Fibroblast of peridontal ligament (primary cell): ENCODE measurements around the gene DCAF11.

Source experiments
- DNase-seq: peaks from one replicate; pipeline ENCODE4 v3.0.0-alpha.2; 2010; ENCODE audit errors: extremely low read depth

Gene DCAF11

GRCh38 chr14:24114532-24115421, at the start of gene DCAF11, which contains the start of gene NRL:
DCAF11 (plus strand) TSS chr14:24114777; CDS start chr14:24115595, 818 bp downstream.
NRL (minus strand) TSS chr14:24114949; CDS start chr14:24082848, 32,101 bp downstream.
- DNase-seq: peak; percentile 100

- DNase-seq: no peak
These were observed 49.7 kb upstream of the DCAF11 start for GRCh38 chr14:24064856-24065255.

- DNase-seq: no peak
These were observed 49.2 kb upstream of the DCAF11 start for GRCh38 chr14:24065408-24065807.

GRCh38 chr14:24066496-24067132, 48.0 kb upstream of the DCAF11 start:
- no peak for DNase-seq

GRCh38 chr14:24067133-24068082, 47.2 kb upstream of the DCAF11 start:
- no peak for DNase-seq

- DNase-seq: no peak
These were observed 45.7 kb upstream of the DCAF11 start for GRCh38 chr14:24068711-24069410.

- DNase-seq: no peak
These were observed 45.2 kb upstream of the DCAF11 start for GRCh38 chr14:24069411-24069735.

- no peak for DNase-seq
These were observed 44.1 kb upstream of the DCAF11 start for GRCh38 chr14:24070285-24071143.

- no peak for DNase-seq
These were observed 43.4 kb upstream of the DCAF11 start, which contains the start of gene CPNE6 for GRCh38 chr14:24071144-24071697. CPNE6 (plus strand) TSS chr14:24071562; CDS start chr14:24072937, 1,375 bp downstream.

- DNase-seq: no peak
These were observed 42.6 kb upstream of the DCAF11 start for GRCh38 chr14:24071836-24072430.

GRCh38 chr14:24072436-24072835, 42.1 kb upstream of the DCAF11 start:
- no peak for DNase-seq

GRCh38 chr14:24072881-24073877, 41.4 kb upstream of the DCAF11 start:
- no peak for DNase-seq

GRCh38 chr14:24074625-24075484, 39.7 kb upstream of the DCAF11 start:
- no peak for DNase-seq

- DNase-seq: no peak
These were observed 38.9 kb upstream of the DCAF11 start for GRCh38 chr14:24075485-24076301.

GRCh38 chr14:24076302-24076601, 38.3 kb upstream of the DCAF11 start:
- DNase-seq: no peak

- DNase-seq: no peak
These were observed 37.5 kb upstream of the DCAF11 start for GRCh38 chr14:24077086-24077485.

- DNase-seq: no peak
These were observed 36.4 kb upstream of the DCAF11 start for GRCh38 chr14:24078146-24078545.
